Measurements from ENCODE around the gene DPH5.
"Not testable (repeated sequence)": the region's sequence is repeated elsewhere in the genome, so short reads cannot be mapped to it uniquely, and the experiment has no call there.

The DPH5 gene

GRCh38 chr1:101025657-101026429, at the start of gene DPH5:
TSS of gene DPH5 (minus strand) at chr1:101025784. CDS start at chr1:101025443, 341 bp downstream.
- TF ChIP-seq BHLHE40 (IDR thresholded peaks at IDR 0.05; ENCODE audit: borderline replicate concordance) (no peak), FOXA1 (IDR thresholded peaks at IDR 0.05) (no peak), L3MBTL2 (conservative IDR thresholded peaks at IDR 0.05) (peak; percentile 97), LEF1 (IDR thresholded peaks at IDR 0.05; ENCODE audit: borderline replicate concordance) (no peak), ELF4 (IDR thresholded peaks at IDR 0.05) (peak; percentile 77)
- ChIA-PET CTCF (no interaction called here), POLR2A (interaction anchor here (0.5 to 1.1 kb wide), 6 partner anchors 19 to 263 kb away, joined by 3 to 5 read pairs (median 3); partner anchors contain the start of gene EXTL2)
- peak; percentile 91 for DNase-seq (ENCODE audit: extremely low spot score)

GRCh38 chr1:101073836-101074235, 48.3 kb upstream of the DPH5 start:
- no peak for DNase-seq (ENCODE audit: extremely low spot score)
- ChIA-PET CTCF (no interaction called here), POLR2A (no interaction called here)
- TF ChIP-seq CTBP1 (IDR thresholded peaks at IDR 0.05; ENCODE audit: borderline replicate concordance) (no peak), NFRKB (IDR thresholded peaks at IDR 0.05) (no peak), LEF1 (IDR thresholded peaks at IDR 0.05; ENCODE audit: borderline replicate concordance) (no peak), L3MBTL2 (conservative IDR thresholded peaks at IDR 0.05) (no peak), SUZ12 (IDR thresholded peaks at IDR 0.05) (no peak), SP1 (IDR thresholded peaks at IDR 0.05) (no peak), ZNF384 (IDR thresholded peaks at IDR 0.05) (no peak), TARDBP (IDR thresholded peaks at IDR 0.05) (no peak), ARNT (IDR thresholded peaks at IDR 0.05) (no peak)

- no peak for DNase-seq (ENCODE audit: extremely low spot score)
- ChIA-PET POLR2A (no interaction called here), CTCF (no interaction called here)
- TF ChIP-seq PKNOX1 (IDR thresholded peaks at IDR 0.05) (no peak), SP1 (IDR thresholded peaks at IDR 0.05) (no peak), BHLHE40 (IDR thresholded peaks at IDR 0.05; ENCODE audit: borderline replicate concordance) (no peak), SUZ12 (IDR thresholded peaks at IDR 0.05) (no peak), HDGF (IDR thresholded peaks at IDR 0.05; ENCODE audit: borderline replicate concordance) (no peak), ARNT (IDR thresholded peaks at IDR 0.05) (no peak), LEF1 (IDR thresholded peaks at IDR 0.05; ENCODE audit: borderline replicate concordance) (no peak), NFRKB (IDR thresholded peaks at IDR 0.05) (no peak), FOXA1 (IDR thresholded peaks at IDR 0.05) (no peak), FOXM1 (IDR thresholded peaks at IDR 0.05; ENCODE audit: borderline replicate concordance) (no peak), L3MBTL2 (conservative IDR thresholded peaks at IDR 0.05) (no peak), ELF4 (IDR thresholded peaks at IDR 0.05) (no peak), ZNF384 (IDR thresholded peaks at IDR 0.05) (no peak), TARDBP (IDR thresholded peaks at IDR 0.05) (no peak), FOXK2 (IDR thresholded peaks at IDR 0.05) (no peak), CTBP1 (IDR thresholded peaks at IDR 0.05; ENCODE audit: borderline replicate concordance) (no peak)
Measured at GRCh38 chr1:101071470-101071891, 45.9 kb upstream of the DPH5 start.

GRCh38 chr1:101069158-101069557, 43.6 kb upstream of the DPH5 start:
- TF ChIP-seq LEF1 (IDR thresholded peaks at IDR 0.05; ENCODE audit: borderline replicate concordance) (no peak), SUZ12 (IDR thresholded peaks at IDR 0.05) (no peak), NFRKB (IDR thresholded peaks at IDR 0.05) (no peak), FOXK2 (IDR thresholded peaks at IDR 0.05) (no peak), TARDBP (IDR thresholded peaks at IDR 0.05) (no peak), SP1 (IDR thresholded peaks at IDR 0.05) (no peak), L3MBTL2 (conservative IDR thresholded peaks at IDR 0.05) (no peak), BHLHE40 (IDR thresholded peaks at IDR 0.05; ENCODE audit: borderline replicate concordance) (no peak), ZNF384 (IDR thresholded peaks at IDR 0.05) (no peak), ARNT (IDR thresholded peaks at IDR 0.05) (no peak), PKNOX1 (IDR thresholded peaks at IDR 0.05) (no peak), CTBP1 (IDR thresholded peaks at IDR 0.05; ENCODE audit: borderline replicate concordance) (no peak), ELF4 (IDR thresholded peaks at IDR 0.05) (no peak), FOXA1 (IDR thresholded peaks at IDR 0.05) (no peak), HDGF (IDR thresholded peaks at IDR 0.05; ENCODE audit: borderline replicate concordance) (no peak), FOXM1 (IDR thresholded peaks at IDR 0.05; ENCODE audit: borderline replicate concordance) (no peak)
- POLR2A ChIA-PET, result no interaction called here
- CTCF ChIA-PET, result interaction anchor here (0.6 kb wide), 1 partner anchor 19 kb away, joined by 3 read pairs; no protein-coding TSS in a partner anchor
- DNase-seq (ENCODE audit: extremely low spot score), result no peak

- POLR2A ChIA-PET; CTCF ChIA-PET; DNase-seq (ENCODE audit: extremely low spot score): not testable (repeated sequence)
Measured at GRCh38 chr1:101066937-101067335, 41.4 kb upstream of the DPH5 start.

GRCh38 chr1:101066260-101066936, 40.8 kb upstream of the DPH5 start:
- ChIA-PET POLR2A (no interaction called here), CTCF (no interaction called here)
- DNase-seq (ENCODE audit: extremely low spot score), result no peak
- TF ChIP-seq ELF4 (IDR thresholded peaks at IDR 0.05) (no peak), NFRKB (IDR thresholded peaks at IDR 0.05) (no peak), SUZ12 (IDR thresholded peaks at IDR 0.05) (no peak), CTBP1 (IDR thresholded peaks at IDR 0.05; ENCODE audit: borderline replicate concordance) (no peak), HDGF (IDR thresholded peaks at IDR 0.05; ENCODE audit: borderline replicate concordance) (no peak), BHLHE40 (IDR thresholded peaks at IDR 0.05; ENCODE audit: borderline replicate concordance) (no peak), ZNF384 (IDR thresholded peaks at IDR 0.05) (no peak), LEF1 (IDR thresholded peaks at IDR 0.05; ENCODE audit: borderline replicate concordance) (no peak), TARDBP (IDR thresholded peaks at IDR 0.05) (no peak), L3MBTL2 (conservative IDR thresholded peaks at IDR 0.05) (no peak), SP1 (IDR thresholded peaks at IDR 0.05) (no peak), FOXK2 (IDR thresholded peaks at IDR 0.05) (no peak), ARNT (IDR thresholded peaks at IDR 0.05) (no peak), FOXA1 (IDR thresholded peaks at IDR 0.05) (no peak), PKNOX1 (IDR thresholded peaks at IDR 0.05) (no peak)
